CD4-positive, alpha-beta T cell (primary cell): Measurements from ENCODE around the gene PCED1B. TPM values are rescaled to one million over a fixed set of nuclear protein-coding genes. Genes with fewer than 3 reads are reported as not detected.

Experiments used
- ATAC-seq: fragments of 200-7000 bp; cut with Tn5 transposase; one replicate; pipeline ENCODE4 v1.10.0; 2022; ENCODE audit warnings: mild to moderate bottlenecking; ENCODE audit not compliant: poor library complexity
- CTCF ChIA-PET: fragments of 350-600 bp; sonication (Branson Sonifier 250); formaldehyde crosslinking; loops from one replicate; lab custom pipeline; 2021; ENCODE audit warnings: antibody characterized with exemption, inconsistent platforms; lab: Charles Lee
- POLR2A ChIA-PET: fragments of 350-600 bp; sonication (Branson Sonifier 250); formaldehyde crosslinking; loops from one replicate; lab custom pipeline; 2021; ENCODE audit warnings: antibody characterized with exemption, inconsistent platforms; lab: Charles Lee
- DNase-seq, 14 experiments: peaks; one replicate each; pipeline ENCODE4 v3.0.0-alpha.2; 2013 to 2020; ENCODE audit warnings: mixed read lengths in 2 of 14
- H3K27ac ChIP-seq, 2 donors: one replicate each; pipeline versions ENCODE4 v1.5.1 to v1.7.0; 2013; ENCODE audit warnings: low read length in 2 of 2, low read depth in 1 of 2, mild to moderate bottlenecking in 1 of 2
- H3K27me3 ChIP-seq, 2 experiments: 1 replicate in 1 of 2; 2 replicates in 1 of 2; pipeline versions ENCODE4 v1.6.1 to v1.7.0; 2013; ENCODE audit warnings: low read length in 2 of 2, control low read depth in 1 of 2, mild to moderate bottlenecking in 1 of 2, moderate library complexity in 1 of 2; ENCODE audit not compliant: insufficient read depth in 2 of 2, control insufficient read depth in 1 of 2
- H3K36me3 ChIP-seq: one replicate; pipeline ENCODE4 v1.6.1; 2013; ENCODE audit warnings: low read length, control low read depth; ENCODE audit not compliant: insufficient read depth
- H3K4me1 ChIP-seq: one replicate; pipeline ENCODE4 v1.6.1; 2013; ENCODE audit warnings: low read length, control low read depth; ENCODE audit not compliant: insufficient read depth
- H3K4me3 ChIP-seq: one replicate; pipeline ENCODE4 v1.5.1; 2013; ENCODE audit warnings: mild to moderate bottlenecking, low read length, moderate library complexity
- H3K9me3 ChIP-seq, 2 experiments: 1 replicate in 1 of 2; 2 replicates in 1 of 2; pipeline versions ENCODE4 v1.6.1 to v1.7.0; 2013; ENCODE audit warnings: low read length in 2 of 2, mild to moderate bottlenecking in 2 of 2, control low read depth in 1 of 2, moderate library complexity in 1 of 2; ENCODE audit not compliant: control insufficient read depth in 1 of 2, insufficient read depth in 1 of 2
- H3K27ac Mint-ChIP-seq: one replicate; pipeline ENCODE4 v1.8.0; 2020; ENCODE audit warnings: mixed read lengths
- H3K27me3 Mint-ChIP-seq: one replicate; pipeline ENCODE4 v1.8.0; 2021; ENCODE audit warnings: mixed read lengths
- H3K36me3 Mint-ChIP-seq: one replicate; pipeline ENCODE4 v1.8.0; 2021; ENCODE audit warnings: low read depth, mixed read lengths
- H3K4me1 Mint-ChIP-seq: one replicate; pipeline ENCODE4 v1.8.0; 2021; ENCODE audit warnings: low read depth, mixed read lengths
- H3K4me3 Mint-ChIP-seq: one replicate; pipeline ENCODE4 v1.8.0; 2020; ENCODE audit warnings: mild to moderate bottlenecking, mixed read lengths
- H3K9me3 Mint-ChIP-seq: one replicate; pipeline ENCODE4 v1.8.0; 2020; ENCODE audit warnings: mixed read lengths
- CTCF ChIP-seq: fragments of 200-600 bp; IDR thresholded peaks from one replicate; pipeline ENCODE4 v1.8.0; 2022; ENCODE audit warnings: antibody characterized with exemption, mild to moderate bottlenecking
- intact Hi-C, 2 experiments: fragments of 100-400 bp; cut with DNase I in 1 of 2; cut with micrococcal nuclease in 1 of 2; formaldehyde crosslinking; loops; one replicate each; pipeline versions ENCODE4 v1.15.1 to v1.9.0; 2023 to 2025; cut with DNase I, micrococcal nuclease
- total RNA-seq, 174 experiments: library from RNA in 2 of 174; stranded (reverse) in 2 of 174; gene quantifications; one replicate each; pipeline ENCODE4 v1.2.3 and lab custom pipeline; 2021 to 2026

PCED1B gene
- total RNA-seq, 2 experiments from 2014 or later, result 18.7 to 20.0 TPM

- Histone ChIP-seq H3K36me3 (peaks cover 2% of the 10 kb centered on the region), H3K27ac (peak overlapping the region in 1 of 2 donors; percentile 0), H3K27me3 (no peaks in the 10 kb centered on the region), H3K4me1 (peaks cover 11% of the 10 kb centered on the region), H3K4me3 (no peak overlapping the region), H3K9me3 (peaks cover 0 to 7% of the 10 kb centered on the region in 2 experiments)
- Mint-ChIP-seq H3K4me1 (peaks cover 60% of the 10 kb centered on the region), H3K4me3 (no peak overlapping the region), H3K36me3 (peaks cover 43% of the 10 kb centered on the region), H3K27me3 (no peaks in the 10 kb centered on the region), H3K27ac (peak overlapping the region; percentile 72), H3K9me3 (peaks cover 6% of the 10 kb centered on the region)
- DNase-seq, result peak in 3 of 14 experiments; percentile 33 to 40 (median 39)
- ATAC-seq, result peak; percentile 71
- CTCF ChIA-PET, result interaction anchor here (1.0 to 1.1 kb wide), 2 partner anchors 11 to 23 kb away, joined by 3 read pairs; no protein-coding TSS in a partner anchor
- TF ChIP-seq CTCF, result no peak
- intact Hi-C loops, result no loop called here
- POLR2A ChIA-PET, result interaction anchor here (1.8 to 2.3 kb wide), 2 partner anchors 11 to 51 kb away, joined by 6 to 7 read pairs; no protein-coding TSS in a partner anchor
These were observed 76.8 kb downstream of the PCED1B start for GRCh38 chr12:47156167-47156736.

- no peak for TF ChIP-seq CTCF
- H3K36me3 ChIP-seq, result peaks cover 6% of the 10 kb centered on the region
- ATAC-seq (no peak), DNase-seq (no peak)
- H3K4me1 ChIP-seq, result peaks cover 11% of the 10 kb centered on the region
- no peak overlapping the region for H3K4me3 ChIP-seq
- Mint-ChIP-seq H3K4me3 (no peak overlapping the region), H3K4me1 (peaks cover 55% of the 10 kb centered on the region), H3K27me3 (no peaks in the 10 kb centered on the region), H3K36me3 (peaks cover 55% of the 10 kb centered on the region), H3K27ac (no peak overlapping the region), H3K9me3 (peaks cover 8% of the 10 kb centered on the region)
- peaks cover 0 to 7% of the 10 kb centered on the region in 2 experiments for H3K9me3 ChIP-seq
- ChIA-PET CTCF (interaction anchor here (1.2 to 1.5 kb wide), 2 partner anchors 35 to 55 kb away, joined by 3 read pairs; no protein-coding TSS in a partner anchor), POLR2A (no interaction called here)
- intact Hi-C loops, result no loop called here
- H3K27me3 ChIP-seq, result no peaks in the 10 kb centered on the region
- H3K27ac ChIP-seq, result no peak overlapping the region
These were observed 79.4 kb downstream of the PCED1B start for GRCh38 chr12:47158792-47159191.

GRCh38 chr12:47159348-47159747, 79.9 kb downstream of the PCED1B start:
- POLR2A ChIA-PET, result no interaction called here
- TF ChIP-seq CTCF, result no peak
- peaks cover 11% of the 10 kb centered on the region for H3K4me1 ChIP-seq
- no peak overlapping the region for H3K4me3 Mint-ChIP-seq
- H3K27ac ChIP-seq, result no peak overlapping the region
- H3K9me3 ChIP-seq, result peaks cover 0 to 7% of the 10 kb centered on the region in 2 experiments
- peaks cover 49% of the 10 kb centered on the region for H3K4me1 Mint-ChIP-seq
- peaks cover 8% of the 10 kb centered on the region for H3K9me3 Mint-ChIP-seq
- no peaks in the 10 kb centered on the region for H3K27me3 ChIP-seq
- no peak for DNase-seq
- peaks cover 9% of the 10 kb centered on the region for H3K36me3 ChIP-seq
- no peak for ATAC-seq
- H3K36me3 Mint-ChIP-seq, result peaks cover 55% of the 10 kb centered on the region
- H3K4me3 ChIP-seq, result no peak overlapping the region
- no peak overlapping the region for H3K27ac Mint-ChIP-seq
- H3K27me3 Mint-ChIP-seq, result no peaks in the 10 kb centered on the region
- intact Hi-C loops, result no loop called here
- CTCF ChIA-PET, result interaction anchor here (1.2 to 1.5 kb wide), 2 partner anchors 35 to 55 kb away, joined by 3 read pairs; no protein-coding TSS in a partner anchor
